Neural cell (in vitro differentiated cells): ENCODE measurements around the gene ALPI. TPM values are rescaled to one million over a fixed set of nuclear protein-coding genes. Genes with fewer than 3 reads are reported as not detected.

Source experiments
- H2AFZ ChIP-seq: fragments of 200-600, 300-800 bp; sonication (generic), shearing (Covaris generic); 2 replicates; pipeline ENCODE4 v1.6.0; 2014; ENCODE audit warnings: low read depth, mild to moderate bottlenecking, antibody characterized with exemption, low read length, moderate library complexity
- H3F3A ChIP-seq: fragments of 200-600 bp; shearing (Covaris generic); 2 replicates; pipeline ENCODE4 v1.6.1; 2016; ENCODE audit warnings: mild to moderate bottlenecking, moderate library complexity, mixed read lengths, antibody characterized with exemption, low read length; ENCODE audit not compliant: insufficient read depth, poor library complexity, severe bottlenecking
- H3K27ac ChIP-seq: fragments of 200-600, 300-800 bp; sonication (generic), shearing (Covaris generic); 2 replicates; pipeline ENCODE4 v1.5.1; 2014; ENCODE audit warnings: mild to moderate bottlenecking, low read length, moderate library complexity
- H3K27me3 ChIP-seq: fragments of 300-800, 200-600 bp; sonication (generic), shearing (Covaris generic); 2 replicates; pipeline ENCODE4 v1.6.0; 2014; ENCODE audit warnings: mild to moderate bottlenecking, low read depth, low read length, moderate library complexity; ENCODE audit not compliant: insufficient read depth
- H3K36me3 ChIP-seq: fragments of 300-800, 200-600 bp; sonication (generic), shearing (Covaris generic); 2 replicates; pipeline ENCODE4 v1.5.1; 2014; ENCODE audit warnings: mild to moderate bottlenecking, antibody characterized with exemption, low read length, moderate library complexity; ENCODE audit not compliant: insufficient read depth
- H3K4me2 ChIP-seq: fragments of 300-800, 200-600 bp; sonication (generic), shearing (Covaris generic); 2 replicates; pipeline ENCODE4 v1.6.0; 2014; ENCODE audit warnings: mild to moderate bottlenecking, low read length
- H3K4me3 ChIP-seq: fragments of 300-800, 200-600 bp; sonication (generic), shearing (Covaris generic); 2 replicates; pipeline ENCODE4 v1.5.1; 2014; ENCODE audit warnings: mild to moderate bottlenecking, low read length, moderate library complexity
- H3K79me2 ChIP-seq: fragments of 200-600 bp; shearing (Covaris generic); replicated peaks from 2 replicates; pipeline ENCODE4 v1.6.0; 2014; ENCODE audit warnings: mild to moderate bottlenecking, low read length, moderate library complexity; ENCODE audit not compliant: insufficient read depth
- H3K9ac ChIP-seq: fragments of 300-800, 200-600 bp; sonication (generic), shearing (Covaris generic); 2 replicates; pipeline ENCODE4 v1.6.1; 2016; ENCODE audit warnings: mild to moderate bottlenecking, low read length, mixed read lengths
- H3K9me2 ChIP-seq: fragments of 200-600 bp; shearing (Covaris generic); 2 replicates; pipeline ENCODE4 v1.6.1; 2016; ENCODE audit warnings: mild to moderate bottlenecking, low read length, mixed read lengths; ENCODE audit not compliant: insufficient read depth
- H3K9me3 ChIP-seq: fragments of 200-600, 300-800 bp; sonication (generic), shearing (Covaris generic); 2 replicates; pipeline ENCODE4 v1.6.1; 2016; ENCODE audit warnings: mild to moderate bottlenecking, mixed run types, low read length, moderate library complexity, mixed read lengths
- H4K20me1 ChIP-seq: fragments of 200-600 bp; shearing (Covaris generic); 2 replicates; pipeline ENCODE4 v1.6.1; 2016; ENCODE audit warnings: mild to moderate bottlenecking, mixed run types; ENCODE audit not compliant: insufficient read depth
- CTCF ChIP-seq: fragments of 450-650 bp; IDR thresholded peaks from 2 replicates; pipeline ENCODE4 v1.5.1; 2014; ENCODE audit warnings: antibody characterized with exemption, mild to moderate bottlenecking, moderate library complexity; ENCODE audit not compliant: poor library complexity, severe bottlenecking
- EP300 ChIP-seq: fragments of 450-650 bp; conservative IDR thresholded peaks from 2 replicates; pipeline ENCODE4 v1.6.1; 2014; ENCODE audit warnings: antibody characterized with exemption, mild to moderate bottlenecking, moderate library complexity; ENCODE audit not compliant: poor library complexity, severe bottlenecking
- EZH2 ChIP-seq: fragments of 200-600, 300-800 bp; shearing (Covaris generic), sonication (generic); IDR thresholded peaks from 2 replicates; pipeline ENCODE4 v1.6.1; 2014; ENCODE audit warnings: antibody characterized with exemption, low read length, borderline replicate concordance, mild to moderate bottlenecking; ENCODE audit not compliant: insufficient read depth, poor library complexity, severe bottlenecking
- MXI1 ChIP-seq: fragments of 450-650 bp; conservative IDR thresholded peaks from 2 replicates; pipeline ENCODE4 v1.6.1; 2014; ENCODE audit warnings: antibody characterized with exemption, mild to moderate bottlenecking; ENCODE audit not compliant: poor library complexity, severe bottlenecking
- POLR2AphosphoS5 ChIP-seq: IDR thresholded peaks from 2 replicates; pipeline ENCODE4 v1.6.1; 2012
- RAD21 ChIP-seq: fragments of 450-650 bp; conservative IDR thresholded peaks from 2 replicates; pipeline ENCODE4 v1.6.1; 2014; ENCODE audit warnings: antibody characterized with exemption, mild to moderate bottlenecking, moderate library complexity
- REST ChIP-seq: IDR thresholded peaks from 2 replicates; pipeline ENCODE4 v1.6.1; 2012; ENCODE audit warnings: borderline replicate concordance
- SMC3 ChIP-seq: fragments of 450-650 bp; conservative IDR thresholded peaks from 2 replicates; pipeline ENCODE4 v1.6.1; 2014; ENCODE audit warnings: antibody characterized with exemption, mild to moderate bottlenecking, moderate library complexity; ENCODE audit not compliant: poor library complexity
- TAF1 ChIP-seq: IDR thresholded peaks from 2 replicates; pipeline ENCODE4 v1.6.1; 2012; ENCODE audit warnings: low read depth
- polyA plus RNA-seq: library from polyadenylated mRNA; depleted of rRNA; stranded (reverse); fragments of >200 nt; gene quantifications from 2 replicates; pipeline ENCODE4 v1.2.3, GENCODE V29; 2014

ALPI gene
- polyA plus RNA-seq, 1 donor from 2014 or later, result not detected

DNA sequence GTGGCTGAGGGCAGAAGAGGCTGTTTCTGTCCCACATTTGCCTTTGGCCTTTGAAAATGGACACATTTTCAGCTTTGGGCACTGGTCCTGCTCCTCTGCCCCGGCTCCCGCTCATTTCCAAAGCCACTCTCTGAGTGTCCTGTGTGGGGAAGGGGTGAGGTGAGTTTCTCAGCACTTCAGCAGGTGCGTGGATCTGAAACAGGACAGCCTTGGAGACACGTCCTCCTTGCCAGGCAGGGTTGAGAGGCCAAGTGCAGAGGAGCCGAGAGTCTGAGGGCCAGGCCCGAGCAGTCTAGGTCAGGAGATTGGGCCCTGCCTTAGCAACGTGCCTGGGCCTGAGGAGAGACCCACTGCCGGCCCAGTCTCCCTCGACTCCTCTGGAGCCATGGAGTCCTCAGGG, 21.9 kb upstream of the ALPI start:
- Histone ChIP-seq H3K4me3 (no peak overlapping the region), H3K4me2 (no peak overlapping the region), H2AFZ (no peak overlapping the region), H3K9me2 (no peaks in the 10 kb centered on the region), H4K20me1 (no peaks in the 10 kb centered on the region), H3K36me3 (no peaks in the 10 kb centered on the region), H3K9ac (no peak overlapping the region), H3K9me3 (no peaks in the 10 kb centered on the region), H3K27me3 (no peaks in the 10 kb centered on the region), H3F3A (no peaks in the 10 kb centered on the region), H3K79me2 (no peaks in the 10 kb centered on the region), H3K27ac (no peak overlapping the region)
- TF ChIP-seq REST (no peak), SMC3 (no peak), POLR2AphosphoS5 (no peak), MXI1 (no peak), EZH2 (no peak)

DNA sequence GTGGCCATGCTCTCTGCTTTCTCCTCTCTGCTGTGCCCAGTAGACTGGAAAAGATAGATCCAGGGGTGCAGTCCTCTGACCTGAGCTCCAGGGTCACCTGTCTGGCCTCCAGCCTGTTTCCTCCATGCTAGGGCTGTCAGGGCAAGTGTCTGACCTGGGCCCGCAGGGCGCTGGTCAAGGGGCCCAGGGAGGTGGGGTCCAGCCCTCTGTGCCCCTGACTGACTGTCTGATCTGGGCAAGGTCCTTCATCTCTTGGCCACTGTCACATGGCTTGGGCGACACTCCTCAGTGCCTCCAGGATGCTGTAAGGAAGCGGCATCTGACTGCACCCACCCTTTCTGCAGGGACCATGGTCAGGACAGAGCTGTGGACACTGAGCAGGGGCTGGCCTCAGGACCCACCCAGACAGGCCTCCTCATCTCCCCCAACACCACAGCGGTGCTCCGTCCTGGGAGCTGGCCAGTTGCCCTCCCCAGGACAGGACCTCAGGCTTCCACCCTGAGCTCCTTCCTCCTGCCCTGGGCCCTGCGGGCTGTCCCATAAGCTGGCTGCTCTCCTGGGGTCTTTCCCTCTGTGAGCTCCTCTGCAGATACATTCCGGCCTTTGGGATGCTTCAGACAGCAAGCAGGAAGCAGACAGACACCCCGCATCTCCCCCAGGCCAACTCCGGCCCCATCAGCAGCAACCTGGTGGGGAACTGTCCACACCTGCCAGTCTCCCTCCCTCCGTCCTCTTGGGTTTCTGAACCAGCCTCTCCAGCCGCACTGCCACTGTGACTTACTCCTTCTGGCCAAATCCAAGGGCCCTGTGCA, 21.2 kb upstream of the ALPI start:
- Histone ChIP-seq H3K27ac (no peak overlapping the region), H3K79me2 (no peaks in the 10 kb centered on the region), H3K27me3 (no peaks in the 10 kb centered on the region), H3K9ac (no peak overlapping the region), H3K9me3 (no peaks in the 10 kb centered on the region), H3K9me2 (no peaks in the 10 kb centered on the region), H4K20me1 (no peaks in the 10 kb centered on the region), H3K4me3 (no peak overlapping the region), H3K4me2 (no peak overlapping the region), H3K36me3 (no peaks in the 10 kb centered on the region), H3F3A (no peaks in the 10 kb centered on the region), H2AFZ (no peak overlapping the region)
- TF ChIP-seq POLR2AphosphoS5, result no peak
- TF ChIP-seq EP300, result no peak
- no peak for TF ChIP-seq SMC3
- no peak for TF ChIP-seq REST
- TF ChIP-seq RAD21, result no peak
- no peak for TF ChIP-seq CTCF
- no peak for TF ChIP-seq MXI1
- no peak for TF ChIP-seq TAF1
- TF ChIP-seq EZH2, result no peak
